Globus pallidus (tissue), 1 donor: ENCODE measurements around the gene ITLN1.
"Not testable (repeated sequence)": the region's sequence is repeated elsewhere in the genome, so short reads cannot be mapped to it uniquely, and the experiment has no call there.

Experiments
- DNase-seq: peaks from one replicate; pipeline ENCODE4 v3.0.0-alpha.2; 2015; ENCODE audit warnings: low spot score

The ITLN1 gene

GRCh38 chr1:160883581-160884513 lies 1.1 kb downstream of the ITLN1 start:
- no peak for DNase-seq

- DNase-seq, result no peak
Measured at GRCh38 chr1:160882582-160882981, 2.4 kb downstream of the ITLN1 start.

- not testable (repeated sequence) for DNase-seq
Measured at GRCh38 chr1:160881264-160881663, 3.7 kb downstream of the ITLN1 start.

GRCh38 chr1:160880216-160880615 lies 4.8 kb downstream of the ITLN1 start:
- DNase-seq, result no peak

GRCh38 chr1:160879056-160879455 lies 5.9 kb downstream of the ITLN1 start:
- no peak for DNase-seq

- no peak for DNase-seq
Measured at GRCh38 chr1:160877221-160877620, 7.8 kb downstream of the ITLN1 start.

GRCh38 chr1:160876311-160876710 lies 8.7 kb downstream of the ITLN1 start:
- no peak for DNase-seq

- not testable (repeated sequence) for DNase-seq
Measured at GRCh38 chr1:160875591-160875990, 9.4 kb downstream of the ITLN1 start.

GRCh38 chr1:160874935-160875334 lies 10.0 kb downstream of the ITLN1 start:
- DNase-seq, result no peak

GRCh38 chr1:160868141-160868540 lies 16.8 kb downstream of the ITLN1 start:
- no peak for DNase-seq

GRCh38 chr1:160867651-160868050 lies 17.3 kb downstream of the ITLN1 start:
- DNase-seq, result not testable (repeated sequence)

GRCh38 chr1:160866695-160867260 lies 18.2 kb downstream of the ITLN1 start:
- no peak for DNase-seq

GRCh38 chr1:160866001-160866694 lies 18.8 kb downstream of the ITLN1 start:
- DNase-seq, result no peak

- DNase-seq, result no peak
Measured at GRCh38 chr1:160865337-160865736, 19.6 kb downstream of the ITLN1 start.

- DNase-seq, result no peak
Measured at GRCh38 chr1:160864173-160864572, 20.8 kb downstream of the ITLN1 start.

GRCh38 chr1:160863774-160864131 lies 21.2 kb downstream of the ITLN1 start:
- peak; percentile 40 for DNase-seq

- DNase-seq, result no peak
Measured at GRCh38 chr1:160863061-160863773, 21.8 kb downstream of the ITLN1 start.

- no peak for DNase-seq
Measured at GRCh38 chr1:160862203-160863060, 22.5 kb downstream of the ITLN1 start, which contains the start of gene CD244. Gene CD244 (minus strand): TSS chr1:160862887. CDS start chr1:160862677, 210 bp downstream.

GRCh38 chr1:160860840-160861505 lies 24.0 kb downstream of the ITLN1 start:
- DNase-seq, result no peak

GRCh38 chr1:160859166-160859565 lies 25.8 kb downstream of the ITLN1 start:
- no peak for DNase-seq

- DNase-seq, result no peak
Measured at GRCh38 chr1:160858507-160858906, 26.5 kb downstream of the ITLN1 start.
